ENCODE results near the gene APLP1. TPM values are rescaled to one million over a fixed set of nuclear protein-coding genes. Genes with fewer than 3 reads are reported as not detected.

Gene APLP1
- total and polyA plus RNA-seq, 2 donors (not counting 3 experiments of a cell fraction or from before 2014, with no cell fraction given) = 6.2 to 13.0 TPM

- no peaks in the 10 kb centered on the region for H3K9me3 ChIP-seq (replicated peaks; ENCODE audit: control insufficient read depth, insufficient read depth, low read length)
- dilution Hi-C loops (cut with MboI; ENCODE audit: extremely low pct_ligation_motif_present, low sequenced_read_pairs) = no loop called here
- no peaks in the 10 kb centered on the region for H3K9me1 ChIP-seq (replicated peaks; ENCODE audit: control insufficient read depth, extremely low read depth, insufficient read depth, low read length)
- BruUV-seq (replicated peaks) = no TSS peak
- POLR2A ChIA-PET = no interaction called here
- no peak for DNase-seq (ENCODE audit: low read depth, low spot score)
- CTCF ChIA-PET = no interaction called here
- no peaks in the 10 kb centered on the region for H3K36me3 ChIP-seq (ENCODE audit: control insufficient read depth in 2 of 2, extremely low read depth in 1 of 2, insufficient read depth in 2 of 2, low read length in 2 of 2)
- intact Hi-C loops (cut with micrococcal nuclease) = no loop called here
- no peak overlapping the region for H2AFZ ChIP-seq (ENCODE audit: low read depth, low read length)
- H3K27ac ChIP-seq (ENCODE audit: insufficient read depth, low read depth, low read length) = no peak overlapping the region
- peaks cover 2 to 17% of the 10 kb centered on the region in 2 experiments for H3K27me3 ChIP-seq (ENCODE audit: control insufficient read depth in 2 of 2, insufficient read depth in 2 of 2, low read length in 2 of 2)
- H3K4me2 ChIP-seq (ENCODE audit: insufficient read depth, low read length) = no peak overlapping the region
- TF ChIP-seq POLR2A (IDR thresholded peaks at IDR 0.05; ENCODE audit: low read depth, low read length) (no peak), POLR2AphosphoS5 (IDR thresholded peaks at IDR 0.05; ENCODE audit: insufficient read depth, low read depth, low read length) (no peak), MAX (IDR thresholded peaks at IDR 0.05; ENCODE audit: insufficient read depth, insufficient read length) (no peak), EZH2 (IDR thresholded peaks at IDR 0.05; ENCODE audit: borderline replicate concordance, low read depth, low read length, severe bottlenecking) (no peak), CTCF (IDR thresholded peaks at IDR 0.05; ENCODE audit: extremely low read depth in 1 of 2, insufficient read depth in 1 of 2, low read depth in 1 of 2, low read length in 2 of 2) (no peak), GATA2 (IDR thresholded peaks at IDR 0.05; ENCODE audit: insufficient read depth, insufficient read length, low read depth, low read length) (no peak), MYC (IDR thresholded peaks at IDR 0.05; ENCODE audit: low read depth, low read length) (no peak), FOS (IDR thresholded peaks at IDR 0.05; ENCODE audit: borderline replicate concordance, insufficient read depth, low read length) (no peak), JUN (IDR thresholded peaks at IDR 0.05; ENCODE audit: borderline replicate concordance, insufficient read depth, insufficient read length, low read depth) (no peak)
- H4K20me1 ChIP-seq (replicated peaks; ENCODE audit: control insufficient read depth, extremely low read depth, insufficient read depth, low read length) = no peaks in the 10 kb centered on the region
- H3K4me3 ChIP-seq (replicated peaks in 1 of 3; ENCODE audit: insufficient read depth in 1 of 3, low read depth in 1 of 3, low read length in 3 of 3) = no peak overlapping the region
- H3K4me1 ChIP-seq (ENCODE audit: control insufficient read depth, extremely low read depth, insufficient read depth, low read length) = no peaks in the 10 kb centered on the region
- no peaks in the 10 kb centered on the region for H3K79me2 ChIP-seq (ENCODE audit: control insufficient read depth, insufficient read depth, low read length)
- H3K9ac ChIP-seq (replicated peaks; ENCODE audit: extremely low read depth, insufficient read depth, low read length) = no peak overlapping the region
- FAIRE-seq = no peak
These were observed 17.0 kb upstream of the APLP1 start for GRCh38 chr19:35851213-35852028.
